ENCODE results near the gene KIF26A. TPM values are rescaled to one million over a fixed set of nuclear protein-coding genes. Genes with fewer than 3 reads are reported as not detected.
A peak's percentile ranks its signal among the peaks of the same experiment; 100 is the strongest.

KIF26A gene
- total and polyA plus RNA-seq, 2 experiments from 2014 or later: 3.5 to 5.0 TPM

GRCh38 chr14:104116756-104117340 is 21.5 kb upstream of the KIF26A start:
- Histone ChIP-seq H3K4me2 (peak overlapping the region; percentile 94), H3K9me2 (replicated peaks; ENCODE audit: insufficient read depth) (no peaks in the 10 kb centered on the region), H3K4me1 (ENCODE audit: insufficient read depth) (peaks cover 15% of the 10 kb centered on the region), H3K27me3 (peaks cover 18% of the 10 kb centered on the region), H3K79me2 (no peaks in the 10 kb centered on the region), H3K36me3 (replicated peaks; ENCODE audit: insufficient read depth, low read depth) (no peaks in the 10 kb centered on the region), H4K20me1 (ENCODE audit: insufficient read depth, poor library complexity, severe bottlenecking) (no peaks in the 10 kb centered on the region), H3K4me3 (peak overlapping the region; percentile 70), H2AFZ (peak overlapping the region; percentile 56), H3K9me3 (ENCODE audit: low read depth) (no peaks in the 10 kb centered on the region), H3K27ac (peak overlapping the region; percentile 84)
- WGBS (ENCODE audit: low lambda C conversion rate, missing lambda C conversion rate): 1% methylated on average over 48 of the region's 83 CpGs
- TF ChIP-seq EZH2 (IDR thresholded peaks at IDR 0.05; ENCODE audit: borderline replicate concordance) (no peak), CTCF (IDR thresholded peaks at IDR 0.05; ENCODE audit: poor library complexity) (no peak), EZH2phosphoT487 (IDR thresholded peaks at IDR 0.05; ENCODE audit: low read depth, severe bottlenecking, unreplicated experiment) (no peak)
- peak; percentile 86 for DNase-seq (ENCODE audit: low spot score)

GRCh38 chr14:104117341-104118005 is 20.9 kb upstream of the KIF26A start:
- H3K27me3 ChIP-seq: peaks cover 18% of the 10 kb centered on the region
- no peaks in the 10 kb centered on the region for H3K36me3 ChIP-seq (replicated peaks; ENCODE audit: insufficient read depth, low read depth)
- no peaks in the 10 kb centered on the region for H3K9me2 ChIP-seq (replicated peaks; ENCODE audit: insufficient read depth)
- H3K4me2 ChIP-seq: peak overlapping the region; percentile 94
- no peak for DNase-seq (ENCODE audit: low spot score)
- no peak for TF ChIP-seq EZH2 (IDR thresholded peaks at IDR 0.05; ENCODE audit: borderline replicate concordance)
- TF ChIP-seq CTCF (IDR thresholded peaks at IDR 0.05; ENCODE audit: poor library complexity): no peak
- TF ChIP-seq EZH2phosphoT487 (IDR thresholded peaks at IDR 0.05; ENCODE audit: low read depth, severe bottlenecking, unreplicated experiment): no peak
- H2AFZ ChIP-seq: peak overlapping the region; percentile 31
- no peaks in the 10 kb centered on the region for H3K9me3 ChIP-seq (ENCODE audit: low read depth)
- H3K79me2 ChIP-seq: no peaks in the 10 kb centered on the region
- peak overlapping the region; percentile 13 for H3K4me3 ChIP-seq
- peaks cover 15% of the 10 kb centered on the region for H3K4me1 ChIP-seq (ENCODE audit: insufficient read depth)
- WGBS (ENCODE audit: low lambda C conversion rate, missing lambda C conversion rate): 15% methylated on average over 67 of the region's 71 CpGs
- H3K27ac ChIP-seq: peak overlapping the region; percentile 43
- H4K20me1 ChIP-seq (ENCODE audit: insufficient read depth, poor library complexity, severe bottlenecking): no peaks in the 10 kb centered on the region

- 82% methylated on average over 30 of the region's 30 CpGs for WGBS (ENCODE audit: low lambda C conversion rate, missing lambda C conversion rate)
- Histone ChIP-seq H3K36me3 (replicated peaks; ENCODE audit: insufficient read depth, low read depth) (no peaks in the 10 kb centered on the region), H3K27ac (no peak overlapping the region), H3K4me1 (ENCODE audit: insufficient read depth) (peaks cover 15% of the 10 kb centered on the region), H4K20me1 (ENCODE audit: insufficient read depth, poor library complexity, severe bottlenecking) (no peaks in the 10 kb centered on the region), H3K4me3 (no peak overlapping the region), H2AFZ (no peak overlapping the region), H3K9me3 (ENCODE audit: low read depth) (no peaks in the 10 kb centered on the region), H3K79me2 (no peaks in the 10 kb centered on the region), H3K4me2 (peak overlapping the region; percentile 94), H3K9me2 (replicated peaks; ENCODE audit: insufficient read depth) (no peaks in the 10 kb centered on the region), H3K27me3 (peaks cover 18% of the 10 kb centered on the region)
- TF ChIP-seq EZH2phosphoT487 (IDR thresholded peaks at IDR 0.05; ENCODE audit: low read depth, severe bottlenecking, unreplicated experiment): no peak
- no peak for TF ChIP-seq EZH2 (IDR thresholded peaks at IDR 0.05; ENCODE audit: borderline replicate concordance)
- TF ChIP-seq CTCF (IDR thresholded peaks at IDR 0.05; ENCODE audit: poor library complexity): no peak
- no peak for DNase-seq (ENCODE audit: low spot score)
These were observed 20.2 kb upstream of the KIF26A start for GRCh38 chr14:104118006-104118844.

Data from hepatocyte (in vitro differentiated cells).